Transverse colon (tissue), 3 donors: ENCODE measurements around the gene ZNF296.

Experiments used
- CTCF ChIP-seq, 5 experiments: fragments of 200-600 bp in 3 of 5; fragments of 450-650 bp in 2 of 5; sonication (generic) in 3 of 5; IDR thresholded peaks; 1 replicate in 2 of 5; 2 replicates in 3 of 5; pipeline ENCODE4 v1.5.1; 2016 to 2017; ENCODE audit warnings: antibody characterized with exemption in 5 of 5, inconsistent platforms in 3 of 5, mild to moderate bottlenecking in 2 of 5, moderate library complexity in 1 of 5
- POLR2A ChIP-seq: fragments of 450-650 bp; IDR thresholded peaks from one replicate; pipeline ENCODE4 v1.6.1; 2016; ENCODE audit warnings: antibody characterized with exemption, mild to moderate bottlenecking, moderate library complexity

- TF ChIP-seq POLR2A (no peak), CTCF (IDR thresholded peaks at IDR 0.05) (no peak)
These were observed 18.4 kb upstream of the ZNF296 start for GRCh38 chr19:45094707-45095106.
